K562 (cell line): ENCODE results near the gene ADORA3. TPM values are rescaled to one million over a fixed set of nuclear protein-coding genes. Genes with fewer than 3 reads are reported as not detected.

Source experiments
- EHMT2 ChIP-seq: fragments of 450-650 bp; IDR thresholded peaks from 2 replicates; pipeline ENCODE4 v1.6.1; 2018; ENCODE audit warnings: antibody characterized with exemption
- FOXJ2 ChIP-seq: fragments of 200-800 bp; sonication (Bioruptor generic); IDR thresholded peaks from 2 replicates; pipeline ENCODE4 v1.6.1; 2016; ENCODE audit warnings: missing genetic modification characterization, missing compliant biosample characterization
- HMG20A ChIP-seq: fragments of 450-650 bp; formaldehyde crosslinking; conservative IDR thresholded peaks from 2 replicates; pipeline ENCODE4 v1.4.0; 2020; ENCODE audit warnings: mild to moderate bottlenecking, mixed read lengths
- NR1H2 ChIP-seq: sonication (generic); formaldehyde crosslinking; IDR thresholded peaks from 2 replicates; pipeline ENCODE4 v1.4.0; 2020; ENCODE audit warnings: mild to moderate bottlenecking, missing genetic modification reagents
- SAFB ChIP-seq: fragments of 200-400 bp; formaldehyde crosslinking; IDR thresholded peaks from 2 replicates; pipeline ENCODE4 v1.6.1; 2017; ENCODE audit warnings: low read depth, low read length, borderline replicate concordance
- SMARCE1 ChIP-seq: fragments of 450-650 bp; IDR thresholded peaks from 2 replicates; pipeline ENCODE4 v1.7.1; 2016; ENCODE audit warnings: mild to moderate bottlenecking
- ZBED1 ChIP-seq: IDR thresholded peaks from 2 replicates; pipeline ENCODE4 v1.6.1; 2014
- ZBTB17 ChIP-seq: fragments of 450-650 bp; formaldehyde crosslinking; IDR thresholded peaks from 2 replicates; pipeline ENCODE4 v1.4.0; 2020; ENCODE audit warnings: mild to moderate bottlenecking
- ZNF124 ChIP-seq: sonication (generic); formaldehyde crosslinking; IDR thresholded peaks from 2 replicates; pipeline ENCODE4 v1.8.1; 2022; ENCODE audit warnings: missing genetic modification reagents
- polyA plus RNA-seq, 8 experiments: library from polyadenylated mRNA; depleted of rRNA in 4 of 8; stranded (reverse) in 5 of 8; unstranded in 3 of 8; fragments of >200 nt; fragmentation: Nextera tagmentation in 2 of 8; fragmentation: Illumina TruSeq in 1 of 8; extraction: Ambion mirVana in 2 of 8; extraction: Trizol in 1 of 8; gene quantifications; 2 replicates each; pipeline versions ENCODE4 v1.2.1 to v1.2.3, GENCODE V29; 2011 to 2014; ENCODE audit warnings: inconsistent platforms in 1 of 8, missing spikeins in 1 of 8
- total RNA-seq, 7 experiments: library from RNA; depleted of rRNA in 6 of 7; stranded (reverse); fragments of >200 nt in 6 of 7; fragmentation: Illumina TruSeq in 2 of 7; extraction: Trizol in 2 of 7; gene quantifications; 2 replicates each; pipeline versions ENCODE4 v1.2.1 to v1.2.3, GENCODE V29; 2011 to 2021; ENCODE audit warnings: low replicate concordance in 1 of 7
- TF ChIP-seq, protein P1 (sequence below), 2 experiments: fragments of 450-650 bp in 1 of 2; sonication (generic) in 1 of 2; formaldehyde crosslinking; conservative IDR thresholded peaks; 2 replicates each; pipeline versions ENCODE4 v1.4.0 to v1.8.1; 2020 to 2022; ENCODE audit warnings: mild to moderate bottlenecking in 1 of 2, missing genetic modification reagents in 1 of 2
- TF ChIP-seq, protein P2 (sequence below): sonication (generic); formaldehyde crosslinking; IDR thresholded peaks from 2 replicates; pipeline ENCODE4 v1.8.1; 2023; ENCODE audit warnings: mild to moderate bottlenecking, missing genetic modification reagents
- TF ChIP-seq, protein P3 (sequence below): fragments of 250-450 bp; sonication (Bioruptor Pico); IDR thresholded peaks from 2 replicates; pipeline ENCODE4 v1.4.0; 2020; ENCODE audit warnings: borderline replicate concordance
- TF ChIP-seq, protein P4 (sequence below): fragments of 450-650 bp; formaldehyde crosslinking; IDR thresholded peaks from 2 replicates; pipeline ENCODE4 v1.4.0; 2020; ENCODE audit warnings: mild to moderate bottlenecking, moderate library complexity
- TF ChIP-seq, protein P5 (sequence below): IDR thresholded peaks from 2 replicates; pipeline ENCODE4 v1.6.1; 2012; ENCODE audit warnings: low read depth, low read length, improper control_type of control experiment, borderline replicate concordance
- TF ChIP-seq, protein P6 (sequence below): fragments of 150-350 bp; IDR thresholded peaks from 2 replicates; pipeline ENCODE4 v1.6.1; 2014; ENCODE audit warnings: low read depth, mild to moderate bottlenecking, low read length, borderline replicate concordance

Gene ADORA3
- total and polyA plus RNA-seq, 9 of the 15 experiments (the other 6 are each of a cell fraction or from before 2014, with no cell fraction given): 0.09 to 0.35 (median 0.16) TPM; not detected in 3

DNA sequence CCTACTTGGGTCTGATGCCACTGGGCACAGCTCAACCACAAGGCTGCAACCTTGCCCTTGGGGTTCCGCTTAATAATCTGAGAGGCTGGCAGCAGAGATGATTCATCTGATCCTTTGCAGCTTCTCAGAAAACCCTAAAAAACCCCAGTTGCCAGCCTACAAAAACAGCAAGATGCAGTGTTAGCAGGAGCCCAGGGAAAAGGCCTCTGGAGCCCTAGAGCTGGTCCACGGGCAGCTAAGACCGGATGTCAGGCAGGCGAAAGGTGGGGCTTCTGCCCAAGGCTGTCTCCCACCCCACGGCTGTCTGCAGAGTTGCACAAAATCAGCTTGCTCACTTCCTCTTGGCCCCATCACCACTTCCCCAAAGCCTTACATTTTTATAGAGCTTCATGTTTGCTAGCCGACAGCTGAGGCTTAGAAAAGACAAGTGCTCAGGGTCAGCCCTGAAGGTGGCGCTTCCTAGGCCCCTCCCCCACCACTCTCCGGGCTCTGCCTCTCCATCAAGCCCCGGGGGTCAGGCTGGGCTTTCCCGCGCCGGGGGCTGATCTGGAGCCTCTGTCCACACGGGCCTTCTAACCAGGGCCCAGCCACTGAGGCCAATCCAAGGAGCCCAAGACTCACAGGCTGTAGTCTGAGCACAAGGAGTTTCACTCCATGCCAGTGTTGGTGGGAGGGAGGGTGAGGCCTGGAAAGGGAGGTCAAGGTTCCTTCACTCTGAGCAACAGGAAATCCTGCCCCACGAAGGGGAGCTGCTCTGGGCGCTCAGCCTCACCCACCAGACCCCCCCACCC lies 4.2 kb upstream of the ADORA3 start (continued):
- TF ChIP-seq, protein P1, sequence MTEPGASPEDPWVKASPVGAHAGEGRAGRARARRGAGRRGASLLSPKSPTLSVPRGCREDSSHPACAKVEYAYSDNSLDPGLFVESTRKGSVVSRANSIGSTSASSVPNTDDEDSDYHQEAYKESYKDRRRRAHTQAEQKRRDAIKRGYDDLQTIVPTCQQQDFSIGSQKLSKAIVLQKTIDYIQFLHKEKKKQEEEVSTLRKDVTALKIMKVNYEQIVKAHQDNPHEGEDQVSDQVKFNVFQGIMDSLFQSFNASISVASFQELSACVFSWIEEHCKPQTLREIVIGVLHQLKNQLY (CRISPR knock-in tag; conservative IDR thresholded peaks at IDR 0.05): no peak
- TF ChIP-seq EHMT2 (no peak), ZBTB17 (CRISPR knock-in tag) (peak; percentile 55), HMG20A (CRISPR knock-in tag) (no peak), FOXJ2 (tag) (no peak; the same call in 1 of the 2 replicates), NR1H2 (CRISPR knock-in tag) (0 out of 2 replicates have a peak, but pooled peaks have one; percentile 61), ZBED1 (no peak; the same call in 1 of the 2 replicates), ZNF124 (CRISPR knock-in tag) (no peak), SAFB (no peak), SMARCE1 (no peak)
- TF ChIP-seq, protein P2, sequence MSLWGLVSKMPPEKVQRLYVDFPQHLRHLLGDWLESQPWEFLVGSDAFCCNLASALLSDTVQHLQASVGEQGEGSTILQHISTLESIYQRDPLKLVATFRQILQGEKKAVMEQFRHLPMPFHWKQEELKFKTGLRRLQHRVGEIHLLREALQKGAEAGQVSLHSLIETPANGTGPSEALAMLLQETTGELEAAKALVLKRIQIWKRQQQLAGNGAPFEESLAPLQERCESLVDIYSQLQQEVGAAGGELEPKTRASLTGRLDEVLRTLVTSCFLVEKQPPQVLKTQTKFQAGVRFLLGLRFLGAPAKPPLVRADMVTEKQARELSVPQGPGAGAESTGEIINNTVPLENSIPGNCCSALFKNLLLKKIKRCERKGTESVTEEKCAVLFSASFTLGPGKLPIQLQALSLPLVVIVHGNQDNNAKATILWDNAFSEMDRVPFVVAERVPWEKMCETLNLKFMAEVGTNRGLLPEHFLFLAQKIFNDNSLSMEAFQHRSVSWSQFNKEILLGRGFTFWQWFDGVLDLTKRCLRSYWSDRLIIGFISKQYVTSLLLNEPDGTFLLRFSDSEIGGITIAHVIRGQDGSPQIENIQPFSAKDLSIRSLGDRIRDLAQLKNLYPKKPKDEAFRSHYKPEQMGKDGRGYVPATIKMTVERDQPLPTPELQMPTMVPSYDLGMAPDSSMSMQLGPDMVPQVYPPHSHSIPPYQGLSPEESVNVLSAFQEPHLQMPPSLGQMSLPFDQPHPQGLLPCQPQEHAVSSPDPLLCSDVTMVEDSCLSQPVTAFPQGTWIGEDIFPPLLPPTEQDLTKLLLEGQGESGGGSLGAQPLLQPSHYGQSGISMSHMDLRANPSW (CRISPR knock-in tag): no peak
- TF ChIP-seq, protein P3, sequence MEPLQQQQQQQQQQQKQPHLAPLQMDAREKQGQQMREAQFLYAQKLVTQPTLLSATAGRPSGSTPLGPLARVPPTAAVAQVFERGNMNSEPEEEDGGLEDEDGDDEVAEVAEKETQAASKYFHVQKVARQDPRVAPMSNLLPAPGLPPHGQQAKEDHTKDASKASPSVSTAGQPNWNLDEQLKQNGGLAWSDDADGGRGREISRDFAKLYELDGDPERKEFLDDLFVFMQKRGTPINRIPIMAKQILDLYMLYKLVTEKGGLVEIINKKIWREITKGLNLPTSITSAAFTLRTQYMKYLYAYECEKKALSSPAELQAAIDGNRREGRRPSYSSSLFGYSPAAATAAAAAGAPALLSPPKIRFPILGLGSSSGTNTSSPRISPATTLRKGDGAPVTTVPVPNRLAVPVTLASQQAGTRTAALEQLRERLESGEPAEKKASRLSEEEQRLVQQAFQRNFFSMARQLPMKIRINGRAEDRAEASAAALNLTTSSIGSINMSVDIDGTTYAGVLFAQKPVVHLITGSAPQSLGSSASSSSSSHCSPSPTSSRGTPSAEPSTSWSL (CRISPR knock-in tag): no peak
- TF ChIP-seq, protein P4, sequence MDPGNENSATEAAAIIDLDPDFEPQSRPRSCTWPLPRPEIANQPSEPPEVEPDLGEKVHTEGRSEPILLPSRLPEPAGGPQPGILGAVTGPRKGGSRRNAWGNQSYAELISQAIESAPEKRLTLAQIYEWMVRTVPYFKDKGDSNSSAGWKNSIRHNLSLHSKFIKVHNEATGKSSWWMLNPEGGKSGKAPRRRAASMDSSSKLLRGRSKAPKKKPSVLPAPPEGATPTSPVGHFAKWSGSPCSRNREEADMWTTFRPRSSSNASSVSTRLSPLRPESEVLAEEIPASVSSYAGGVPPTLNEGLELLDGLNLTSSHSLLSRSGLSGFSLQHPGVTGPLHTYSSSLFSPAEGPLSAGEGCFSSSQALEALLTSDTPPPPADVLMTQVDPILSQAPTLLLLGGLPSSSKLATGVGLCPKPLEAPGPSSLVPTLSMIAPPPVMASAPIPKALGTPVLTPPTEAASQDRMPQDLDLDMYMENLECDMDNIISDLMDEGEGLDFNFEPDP (CRISPR knock-in tag): no peak
- TF ChIP-seq, protein P5, sequence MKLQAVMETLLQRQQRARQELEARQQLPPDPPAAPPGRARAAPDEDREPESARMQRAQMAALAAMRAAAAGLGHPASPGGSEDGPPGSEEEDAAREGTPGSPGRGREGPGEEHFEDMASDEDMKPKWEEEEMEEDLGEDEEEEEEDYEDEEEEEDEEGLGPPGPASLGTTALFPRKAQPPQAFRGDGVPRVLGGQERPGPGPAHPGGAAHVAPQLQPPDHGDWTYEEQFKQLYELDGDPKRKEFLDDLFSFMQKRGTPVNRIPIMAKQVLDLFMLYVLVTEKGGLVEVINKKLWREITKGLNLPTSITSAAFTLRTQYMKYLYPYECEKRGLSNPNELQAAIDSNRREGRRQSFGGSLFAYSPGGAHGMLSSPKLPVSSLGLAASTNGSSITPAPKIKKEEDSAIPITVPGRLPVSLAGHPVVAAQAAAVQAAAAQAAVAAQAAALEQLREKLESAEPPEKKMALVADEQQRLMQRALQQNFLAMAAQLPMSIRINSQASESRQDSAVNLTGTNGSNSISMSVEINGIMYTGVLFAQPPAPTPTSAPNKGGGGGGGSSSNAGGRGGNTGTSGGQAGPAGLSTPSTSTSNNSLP: no peak
- TF ChIP-seq, protein P6, sequence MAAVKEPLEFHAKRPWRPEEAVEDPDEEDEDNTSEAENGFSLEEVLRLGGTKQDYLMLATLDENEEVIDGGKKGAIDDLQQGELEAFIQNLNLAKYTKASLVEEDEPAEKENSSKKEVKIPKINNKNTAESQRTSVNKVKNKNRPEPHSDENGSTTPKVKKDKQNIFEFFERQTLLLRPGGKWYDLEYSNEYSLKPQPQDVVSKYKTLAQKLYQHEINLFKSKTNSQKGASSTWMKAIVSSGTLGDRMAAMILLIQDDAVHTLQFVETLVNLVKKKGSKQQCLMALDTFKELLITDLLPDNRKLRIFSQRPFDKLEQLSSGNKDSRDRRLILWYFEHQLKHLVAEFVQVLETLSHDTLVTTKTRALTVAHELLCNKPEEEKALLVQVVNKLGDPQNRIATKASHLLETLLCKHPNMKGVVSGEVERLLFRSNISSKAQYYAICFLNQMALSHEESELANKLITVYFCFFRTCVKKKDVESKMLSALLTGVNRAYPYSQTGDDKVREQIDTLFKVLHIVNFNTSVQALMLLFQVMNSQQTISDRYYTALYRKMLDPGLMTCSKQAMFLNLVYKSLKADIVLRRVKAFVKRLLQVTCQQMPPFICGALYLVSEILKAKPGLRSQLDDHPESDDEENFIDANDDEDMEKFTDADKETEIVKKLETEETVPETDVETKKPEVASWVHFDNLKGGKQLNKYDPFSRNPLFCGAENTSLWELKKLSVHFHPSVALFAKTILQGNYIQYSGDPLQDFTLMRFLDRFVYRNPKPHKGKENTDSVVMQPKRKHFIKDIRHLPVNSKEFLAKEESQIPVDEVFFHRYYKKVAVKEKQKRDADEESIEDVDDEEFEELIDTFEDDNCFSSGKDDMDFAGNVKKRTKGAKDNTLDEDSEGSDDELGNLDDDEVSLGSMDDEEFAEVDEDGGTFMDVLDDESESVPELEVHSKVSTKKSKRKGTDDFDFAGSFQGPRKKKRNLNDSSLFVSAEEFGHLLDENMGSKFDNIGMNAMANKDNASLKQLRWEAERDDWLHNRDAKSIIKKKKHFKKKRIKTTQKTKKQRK: no peak
